Cardiac muscle cell (in vitro differentiated cells and primary cell): ENCODE measurements around the gene METTL17. TPM values are rescaled to one million over a fixed set of nuclear protein-coding genes. Genes with fewer than 3 reads are reported as not detected.
"Not testable (repeated sequence)": the region's sequence is repeated elsewhere in the genome, so short reads cannot be mapped to it uniquely, and the experiment has no call there.

Experiments used
- DNase-seq, 2 donors: peaks; one replicate each; pipeline versions ENCODE4 v3.0.0 to v3.0.0-alpha.2; 2010 to 2017; ENCODE audit warnings: low read depth in 1 of 2, low spot score in 1 of 2
- H3K27ac ChIP-seq: fragments of 200-600 bp; sonication (generic); 2 replicates; pipeline ENCODE4 v1.5.1; 2016
- H3K27me3 ChIP-seq: fragments of 200-600 bp; sonication (generic); 2 replicates; pipeline ENCODE4 v1.6.0; 2016; ENCODE audit warnings: control low read depth
- H3K36me3 ChIP-seq: fragments of 200-600 bp; sonication (generic); 2 replicates; pipeline ENCODE4 v1.5.1; 2016; ENCODE audit warnings: control low read depth
- H3K4me1 ChIP-seq: fragments of 200-600 bp; sonication (generic); 2 replicates; pipeline ENCODE4 v1.8.1; 2017; ENCODE audit warnings: low read depth, mild to moderate bottlenecking, mixed run types
- H3K4me3 ChIP-seq: fragments of 200-600 bp; sonication (generic); 2 replicates; pipeline ENCODE4 v1.5.1; 2016; ENCODE audit warnings: mild to moderate bottlenecking
- H3K9me3 ChIP-seq: fragments of 200-600 bp; sonication (generic); 2 replicates; pipeline ENCODE4 v1.5.1; 2017; ENCODE audit warnings: low read depth, mild to moderate bottlenecking, control low read depth
- polyA plus RNA-seq: library from polyadenylated mRNA; unstranded; fragments of >200 nt; fragmentation: Nextera tagmentation; extraction: Ambion mirVana; gene quantifications from 2 replicates; pipeline ENCODE4 v1.2.1, GENCODE V29; 2016
- total RNA-seq: library from RNA; depleted of rRNA; stranded (reverse); fragments of >200 nt; gene quantifications from 2 replicates; pipeline ENCODE4 v1.2.3, GENCODE V29; 2016
- TF ChIP-seq, protein P1 (sequence below): IDR thresholded peaks from 2 replicates; pipeline ENCODE4 v1.5.1; 2012; ENCODE audit warnings: low read depth, mild to moderate bottlenecking, low read length

The METTL17 gene, protein sequence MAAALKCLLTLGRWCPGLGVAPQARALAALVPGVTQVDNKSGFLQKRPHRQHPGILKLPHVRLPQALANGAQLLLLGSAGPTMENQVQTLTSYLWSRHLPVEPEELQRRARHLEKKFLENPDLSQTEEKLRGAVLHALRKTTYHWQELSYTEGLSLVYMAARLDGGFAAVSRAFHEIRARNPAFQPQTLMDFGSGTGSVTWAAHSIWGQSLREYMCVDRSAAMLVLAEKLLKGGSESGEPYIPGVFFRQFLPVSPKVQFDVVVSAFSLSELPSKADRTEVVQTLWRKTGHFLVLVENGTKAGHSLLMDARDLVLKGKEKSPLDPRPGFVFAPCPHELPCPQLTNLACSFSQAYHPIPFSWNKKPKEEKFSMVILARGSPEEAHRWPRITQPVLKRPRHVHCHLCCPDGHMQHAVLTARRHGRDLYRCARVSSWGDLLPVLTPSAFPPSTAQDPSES
- total RNA-seq (152 and 172 TPM in 2 replicates), polyA plus RNA-seq (122 and 127 TPM in 2 replicates)

DNA sequence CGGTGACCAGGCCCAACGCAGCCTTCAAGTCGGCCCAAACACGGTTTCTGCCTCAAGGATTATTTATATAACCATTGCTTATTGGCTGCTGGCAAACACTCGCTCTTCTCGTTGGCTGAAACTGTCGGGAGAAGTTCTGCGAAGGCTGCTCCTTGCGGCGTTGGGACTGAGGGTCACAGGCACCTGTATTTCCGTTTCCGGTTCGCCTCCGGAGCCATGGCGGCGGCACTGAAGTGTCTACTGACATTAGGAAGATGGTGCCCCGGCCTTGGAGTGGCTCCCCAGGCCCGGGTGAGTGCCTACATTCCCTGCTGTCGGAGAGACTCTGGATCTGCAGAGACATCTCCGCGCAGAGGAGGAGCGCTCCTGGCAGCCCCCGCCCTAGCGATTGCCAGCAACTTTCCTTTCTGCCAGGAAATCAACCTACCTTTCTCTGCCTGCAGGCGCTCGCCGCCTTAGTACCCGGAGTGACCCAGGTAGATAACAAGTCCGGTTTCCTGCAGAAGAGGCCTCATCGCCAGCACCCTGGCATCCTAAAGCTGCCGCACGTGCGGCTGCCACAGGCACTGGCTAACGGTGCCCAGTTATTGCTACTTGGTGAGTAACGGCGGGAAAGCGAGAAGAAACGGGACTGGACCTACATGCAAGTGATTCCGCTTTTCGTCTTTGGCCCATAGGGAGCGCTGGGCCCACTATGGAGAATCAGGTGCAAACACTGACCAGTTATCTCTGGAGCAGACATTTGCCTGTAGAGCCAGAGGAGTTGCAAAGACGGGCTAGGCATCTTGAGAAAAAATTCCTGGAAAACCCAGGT is at the start of gene METTL17:
Gene METTL17, plus strand, starts transcription at position 194 of the 814 bp plus-strand sequence. Its CDS starts 23 bp downstream, at position 217.
- Histone ChIP-seq H3K4me1 (peaks cover 7% of the 10 kb centered on the region), H3K36me3 (peaks cover 24% of the 10 kb centered on the region), H3K9me3 (no peaks in the 10 kb centered on the region), H3K27ac (peak within 1 kb of the TSS; percentile 87), H3K27me3 (no peaks in the 10 kb centered on the region), H3K4me3 (peak within 1 kb of the TSS; percentile 58)
- DNase-seq, result peak; percentile 97 to 99
- TF ChIP-seq, protein P1, sequence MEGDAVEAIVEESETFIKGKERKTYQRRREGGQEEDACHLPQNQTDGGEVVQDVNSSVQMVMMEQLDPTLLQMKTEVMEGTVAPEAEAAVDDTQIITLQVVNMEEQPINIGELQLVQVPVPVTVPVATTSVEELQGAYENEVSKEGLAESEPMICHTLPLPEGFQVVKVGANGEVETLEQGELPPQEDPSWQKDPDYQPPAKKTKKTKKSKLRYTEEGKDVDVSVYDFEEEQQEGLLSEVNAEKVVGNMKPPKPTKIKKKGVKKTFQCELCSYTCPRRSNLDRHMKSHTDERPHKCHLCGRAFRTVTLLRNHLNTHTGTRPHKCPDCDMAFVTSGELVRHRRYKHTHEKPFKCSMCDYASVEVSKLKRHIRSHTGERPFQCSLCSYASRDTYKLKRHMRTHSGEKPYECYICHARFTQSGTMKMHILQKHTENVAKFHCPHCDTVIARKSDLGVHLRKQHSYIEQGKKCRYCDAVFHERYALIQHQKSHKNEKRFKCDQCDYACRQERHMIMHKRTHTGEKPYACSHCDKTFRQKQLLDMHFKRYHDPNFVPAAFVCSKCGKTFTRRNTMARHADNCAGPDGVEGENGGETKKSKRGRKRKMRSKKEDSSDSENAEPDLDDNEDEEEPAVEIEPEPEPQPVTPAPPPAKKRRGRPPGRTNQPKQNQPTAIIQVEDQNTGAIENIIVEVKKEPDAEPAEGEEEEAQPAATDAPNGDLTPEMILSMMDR, result peak; percentile 37

DNA sequence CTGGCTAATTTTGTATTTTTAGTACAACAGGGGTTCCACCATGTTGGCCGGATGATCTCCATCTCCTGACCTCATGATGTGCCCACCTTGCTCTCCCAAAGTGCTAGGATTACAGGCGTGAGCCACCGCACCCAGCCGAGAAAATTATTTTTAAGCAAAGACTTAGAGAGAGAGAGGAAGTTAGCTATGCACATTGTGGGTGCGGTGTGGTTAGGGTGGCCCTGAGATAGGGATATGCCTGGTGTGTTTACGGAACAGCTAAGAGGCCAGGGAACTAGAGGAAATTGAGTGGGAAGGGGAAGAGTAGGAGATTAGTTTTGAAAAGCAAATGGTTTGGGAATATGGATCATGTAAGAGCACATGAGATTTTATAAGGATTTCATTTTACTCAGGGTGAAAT is 44.6 kb upstream of the METTL17 start:
- DNase-seq, H3K27me3 ChIP-seq, H3K9me3 ChIP-seq, H3K4me3 ChIP-seq, H3K27ac ChIP-seq, H3K4me1 ChIP-seq, H3K36me3 ChIP-seq: not testable (repeated sequence)

DNA sequence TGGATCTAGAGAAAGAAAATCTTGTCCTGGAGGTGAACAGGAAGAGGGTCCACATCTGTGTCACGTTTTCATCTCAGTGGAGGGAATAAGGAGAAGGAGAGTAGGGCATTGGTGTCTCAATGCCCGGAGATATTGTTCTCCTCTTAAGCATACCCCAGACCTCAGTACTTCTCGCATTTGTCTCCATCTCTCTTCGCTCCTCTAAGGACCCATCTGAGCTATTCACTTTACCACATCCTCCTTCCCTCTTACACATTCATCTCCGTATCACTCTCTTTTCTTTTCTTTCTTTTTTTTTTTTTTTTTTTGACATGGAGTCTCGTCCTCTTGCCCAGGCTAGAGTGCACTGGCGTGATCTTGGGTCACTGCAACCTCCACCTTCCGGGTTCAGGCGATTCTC is 43.1 kb upstream of the METTL17 start:
- not testable (repeated sequence) for H3K4me3 ChIP-seq, H3K27ac ChIP-seq, H3K9me3 ChIP-seq, H3K4me1 ChIP-seq, H3K36me3 ChIP-seq, H3K27me3 ChIP-seq, DNase-seq

DNA sequence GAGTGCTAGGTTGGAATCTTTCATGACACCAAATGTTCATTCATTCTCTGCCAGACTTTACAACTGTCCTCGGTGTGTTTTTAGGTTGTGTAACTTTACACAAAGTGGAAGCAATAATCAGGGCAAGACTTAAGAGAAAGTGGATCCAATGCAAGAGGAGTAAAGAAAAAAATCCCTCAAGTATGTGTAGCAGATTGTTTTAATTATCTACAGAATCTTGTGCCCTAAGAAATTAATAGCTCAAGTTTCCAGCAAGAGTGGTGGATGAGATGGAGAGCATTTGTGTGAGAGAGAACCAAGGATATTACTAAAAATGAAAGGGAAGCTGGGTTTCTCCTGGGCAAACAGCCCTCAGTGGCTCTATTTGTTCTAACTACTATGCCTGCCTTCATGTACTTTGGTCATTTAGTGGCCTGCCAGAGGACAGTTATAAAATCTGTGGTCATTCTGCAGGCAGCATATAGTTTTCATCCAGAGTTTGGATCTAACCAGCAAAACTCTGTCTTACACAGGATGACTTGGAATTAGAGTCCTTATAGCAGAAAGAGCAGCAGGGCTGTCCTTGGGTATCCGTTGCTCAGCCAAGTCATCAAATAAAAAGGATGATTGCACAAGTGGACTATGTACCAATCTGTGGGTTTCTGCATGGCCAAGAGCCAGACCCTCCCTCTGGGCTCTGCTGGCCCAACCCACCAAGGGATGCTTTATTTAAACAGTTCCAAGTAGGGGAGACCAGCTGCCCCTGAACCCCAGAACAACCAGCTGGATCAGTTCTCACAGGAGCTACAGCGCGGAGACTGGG is 34.8 kb upstream of the METTL17 start, which contains the start of gene RNASE2:
Gene RNASE2, plus strand, starts transcription at position 752 of the 802 bp plus-strand sequence. CDS start 285 bp downstream, outside the sequence.
- not testable (repeated sequence) for H3K36me3 ChIP-seq, H3K4me1 ChIP-seq, H3K27ac ChIP-seq, H3K9me3 ChIP-seq, H3K27me3 ChIP-seq, H3K4me3 ChIP-seq
- peak in 1 of 2 donors; percentile 40 for DNase-seq

DNA sequence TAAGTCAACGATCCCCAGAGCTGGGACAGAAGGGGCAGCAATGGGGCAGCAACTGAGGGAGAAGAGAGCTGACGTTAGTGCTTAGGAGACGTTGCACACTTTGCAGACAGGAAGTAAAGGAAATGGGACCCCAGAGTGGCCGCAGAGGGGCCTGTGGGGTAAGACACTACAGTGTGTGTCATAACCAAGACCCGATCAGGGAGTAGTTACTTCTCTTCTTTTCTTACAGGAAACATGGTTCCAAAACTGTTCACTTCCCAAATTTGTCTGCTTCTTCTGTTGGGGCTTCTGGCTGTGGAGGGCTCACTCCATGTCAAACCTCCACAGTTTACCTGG is 34.3 kb upstream of the METTL17 start:
- DNase-seq, H3K9me3 ChIP-seq, H3K27ac ChIP-seq, H3K4me1 ChIP-seq, H3K27me3 ChIP-seq, H3K36me3 ChIP-seq, H3K4me3 ChIP-seq: not testable (repeated sequence)

DNA sequence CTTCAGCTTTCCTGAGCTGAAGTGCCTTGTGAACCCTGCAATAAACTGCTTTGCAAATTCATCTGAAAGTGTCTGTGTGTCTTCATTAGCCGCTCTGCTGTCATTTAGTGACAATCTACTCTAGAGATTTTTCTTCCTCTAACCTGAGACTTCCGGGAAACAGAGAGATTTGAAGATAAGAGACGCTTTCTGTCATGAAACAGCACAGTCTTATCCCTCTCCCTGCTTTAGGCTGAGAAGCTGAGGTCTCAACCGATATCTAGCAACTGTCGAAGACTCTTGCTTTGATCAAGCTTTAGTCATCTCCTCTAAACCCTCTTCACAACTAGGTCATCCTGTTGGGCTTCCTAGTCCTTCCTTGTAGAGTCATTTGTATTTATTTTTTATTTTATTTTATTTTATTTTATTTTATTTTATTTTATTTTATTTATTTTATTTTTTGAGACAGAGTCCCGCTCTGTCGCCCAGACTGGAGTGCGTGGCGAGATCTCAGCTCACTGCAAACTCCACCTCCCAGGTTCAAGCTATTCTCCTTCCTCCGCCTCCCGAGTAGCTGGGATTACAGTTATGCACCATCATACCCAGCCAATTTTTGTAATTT is 33.3 kb upstream of the METTL17 start:
- no peaks in the 10 kb centered on the region for H3K36me3 ChIP-seq
- H3K9me3 ChIP-seq, result no peaks in the 10 kb centered on the region
- DNase-seq, result no peak
- no peaks in the 10 kb centered on the region for H3K4me1 ChIP-seq
- no peak overlapping the region for H3K4me3 ChIP-seq
- TF ChIP-seq, protein P1, result no peak
- H3K27me3 ChIP-seq, result peaks cover 4% of the 10 kb centered on the region
- H3K27ac ChIP-seq, result no peak overlapping the region

DNA sequence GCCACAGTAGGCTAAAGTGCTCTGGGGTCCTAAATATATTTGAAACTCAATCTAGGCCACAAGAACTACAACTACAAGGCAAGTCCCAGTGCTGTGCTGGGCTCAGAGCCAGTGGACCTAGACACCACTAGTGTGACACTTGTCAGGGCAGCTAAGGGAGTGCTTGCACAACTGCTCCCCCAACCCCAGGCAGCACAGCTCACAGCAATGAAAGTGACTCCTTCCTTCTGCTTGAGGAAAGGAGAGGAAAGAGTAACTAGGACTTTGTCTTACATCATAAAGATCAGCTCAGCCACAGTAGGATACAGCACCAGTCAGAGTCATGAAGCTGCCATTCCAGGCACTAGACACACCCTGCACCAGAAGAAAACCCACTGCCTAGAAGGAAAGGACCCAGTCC is 30.8 kb upstream of the METTL17 start:
- H3K4me3 ChIP-seq, H3K27me3 ChIP-seq, H3K9me3 ChIP-seq, DNase-seq, H3K27ac ChIP-seq, H3K36me3 ChIP-seq, H3K4me1 ChIP-seq: not testable (repeated sequence)
